Activated CD8-positive, alpha-beta memory T cell treated with anti-CD3 and anti-CD28 coated beads for 24 hours (primary cell): ENCODE measurements around the gene NHSL2.
"Not testable (repeated sequence)": the region's sequence is repeated elsewhere in the genome, so short reads cannot be mapped to it uniquely, and the experiment has no call there.

ENCODE experiments used
- DNase-seq: peaks from one replicate; pipeline ENCODE4 v3.0.0-alpha.2; 2020

The NHSL2 gene

GRCh38 chrX:72133851-72134546 is 223.4 kb downstream of the NHSL2 start:
- DNase-seq, result no peak

GRCh38 chrX:72137846-72138495 is 227.3 kb downstream of the NHSL2 start:
- DNase-seq, result no peak

- no peak for DNase-seq
These were observed 228.9 kb downstream of the NHSL2 start for GRCh38 chrX:72139538-72139937.

- DNase-seq, result no peak
These were observed 230.8 kb downstream of the NHSL2 start for GRCh38 chrX:72141372-72142004.

- no peak for DNase-seq
These were observed 231.6 kb downstream of the NHSL2 start for GRCh38 chrX:72142094-72142793.

- no peak for DNase-seq
These were observed 232.4 kb downstream of the NHSL2 start for GRCh38 chrX:72142794-72143608.

GRCh38 chrX:72143609-72143907 is 232.9 kb downstream of the NHSL2 start:
- no peak for DNase-seq

GRCh38 chrX:72145181-72145580 is 234.5 kb downstream of the NHSL2 start:
- no peak for DNase-seq

GRCh38 chrX:72146527-72146926 is 235.9 kb downstream of the NHSL2 start:
- no peak for DNase-seq

- DNase-seq, result no peak
These were observed 248.1 kb downstream of the NHSL2 start for GRCh38 chrX:72158773-72159172.

- DNase-seq, result no peak
These were observed 249.1 kb downstream of the NHSL2 start for GRCh38 chrX:72159769-72160168.

- DNase-seq, result no peak
These were observed 254.9 kb downstream of the NHSL2 start for GRCh38 chrX:72165551-72165950.

- peak; percentile 58 for DNase-seq
These were observed 258.5 kb downstream of the NHSL2 start for GRCh38 chrX:72169008-72169728.

GRCh38 chrX:72176289-72176688 is 265.6 kb downstream of the NHSL2 start:
- not testable (repeated sequence) for DNase-seq

- DNase-seq, result no peak
These were observed 266.3 kb downstream of the NHSL2 start for GRCh38 chrX:72176981-72177380.

- no peak for DNase-seq
These were observed 269.9 kb downstream of the NHSL2 start for GRCh38 chrX:72180539-72180938.

- DNase-seq, result peak; percentile 87
These were observed 270.8 kb downstream of the NHSL2 start, which contains the start of gene PIN4 for GRCh38 chrX:72181178-72182125. TSS of gene PIN4 (plus strand) at chrX:72181757. CDS start at chrX:72181786, 29 bp downstream.

- DNase-seq, result no peak
These were observed 272.3 kb downstream of the NHSL2 start for GRCh38 chrX:72182924-72183323.

- no peak for DNase-seq
These were observed 291.3 kb downstream of the NHSL2 start for GRCh38 chrX:72201836-72202536.
